BE2C (cell line): ENCODE measurements around the gene C6.

ENCODE experiments used
- DNase-seq: peaks from one replicate; pipeline ENCODE4 v3.0.0-alpha.2; 2020
- H3K27me3 ChIP-seq: fragments of 250-450 bp; sonication (Bioruptor Pico); 2 replicates; pipeline ENCODE4 v1.5.1; 2020; ENCODE audit warnings: mild to moderate bottlenecking
- H3K36me3 ChIP-seq: fragments of 250-450 bp; sonication (Bioruptor Pico); 2 replicates; pipeline ENCODE4 v1.5.1; 2020; ENCODE audit warnings: mild to moderate bottlenecking
- H3K4me1 ChIP-seq: fragments of 250-450 bp; sonication (Bioruptor Pico); 2 replicates; pipeline ENCODE4 v1.5.1; 2020
- H3K4me3 ChIP-seq: 2 replicates; pipeline ENCODE4 v1.5.1; 2011; ENCODE audit warnings: low read depth, low read length
- H3K9me3 ChIP-seq: fragments of 250-450 bp; sonication (Bioruptor Pico); 2 replicates; pipeline ENCODE4 v1.5.1; 2020
- TF ChIP-seq, protein P1 (sequence below): IDR thresholded peaks from 2 replicates; pipeline ENCODE4 v1.5.1; 2012; ENCODE audit warnings: mild to moderate bottlenecking, low read depth, low read length

Gene C6

DNA sequence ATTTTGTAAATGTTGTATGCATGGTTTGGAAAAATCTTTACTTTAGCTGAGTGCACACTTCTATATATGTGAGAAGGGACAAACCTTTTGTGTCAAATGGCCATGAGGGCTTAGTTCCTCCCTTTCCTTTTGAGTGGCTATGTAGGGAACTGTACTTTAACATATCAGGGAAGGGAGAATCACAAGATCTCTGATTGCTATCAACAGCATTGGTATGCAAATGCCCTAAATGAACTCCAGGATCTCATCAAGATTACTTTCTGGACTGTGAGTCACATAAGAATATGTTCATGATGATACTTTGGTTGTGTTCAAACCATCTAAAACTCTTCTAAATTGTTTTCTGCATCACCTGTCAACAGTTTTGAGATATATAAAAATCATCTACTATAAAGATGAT is 111.0 kb downstream of the C6 start:
- no peaks in the 10 kb centered on the region for H3K4me1 ChIP-seq
- DNase-seq, result no peak
- TF ChIP-seq, protein P1, sequence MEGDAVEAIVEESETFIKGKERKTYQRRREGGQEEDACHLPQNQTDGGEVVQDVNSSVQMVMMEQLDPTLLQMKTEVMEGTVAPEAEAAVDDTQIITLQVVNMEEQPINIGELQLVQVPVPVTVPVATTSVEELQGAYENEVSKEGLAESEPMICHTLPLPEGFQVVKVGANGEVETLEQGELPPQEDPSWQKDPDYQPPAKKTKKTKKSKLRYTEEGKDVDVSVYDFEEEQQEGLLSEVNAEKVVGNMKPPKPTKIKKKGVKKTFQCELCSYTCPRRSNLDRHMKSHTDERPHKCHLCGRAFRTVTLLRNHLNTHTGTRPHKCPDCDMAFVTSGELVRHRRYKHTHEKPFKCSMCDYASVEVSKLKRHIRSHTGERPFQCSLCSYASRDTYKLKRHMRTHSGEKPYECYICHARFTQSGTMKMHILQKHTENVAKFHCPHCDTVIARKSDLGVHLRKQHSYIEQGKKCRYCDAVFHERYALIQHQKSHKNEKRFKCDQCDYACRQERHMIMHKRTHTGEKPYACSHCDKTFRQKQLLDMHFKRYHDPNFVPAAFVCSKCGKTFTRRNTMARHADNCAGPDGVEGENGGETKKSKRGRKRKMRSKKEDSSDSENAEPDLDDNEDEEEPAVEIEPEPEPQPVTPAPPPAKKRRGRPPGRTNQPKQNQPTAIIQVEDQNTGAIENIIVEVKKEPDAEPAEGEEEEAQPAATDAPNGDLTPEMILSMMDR, result no peak
- no peaks in the 10 kb centered on the region for H3K9me3 ChIP-seq
- no peaks in the 10 kb centered on the region for H3K36me3 ChIP-seq
- H3K27me3 ChIP-seq, result no peaks in the 10 kb centered on the region
- no peak overlapping the region for H3K4me3 ChIP-seq

DNA sequence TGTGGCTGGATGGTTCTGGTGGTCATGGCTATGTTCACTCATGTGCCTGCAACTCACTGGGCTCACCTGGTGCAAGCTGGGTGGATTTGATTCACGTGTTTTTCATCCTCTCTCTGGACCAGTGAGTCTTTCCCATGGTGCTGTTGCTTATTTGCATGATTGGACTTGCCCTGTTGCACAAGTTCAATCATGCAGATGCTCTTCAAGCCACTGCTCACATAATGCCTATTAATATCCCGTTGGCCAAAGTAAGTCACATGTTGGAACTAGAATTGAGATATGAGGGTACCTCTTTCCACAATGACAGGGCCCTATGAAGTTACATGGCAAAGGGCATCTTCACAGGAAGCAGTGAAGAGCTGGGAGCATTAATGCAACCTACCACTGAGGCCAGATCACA is 115.7 kb downstream of the C6 start:
- Histone ChIP-seq H3K9me3 (no peaks in the 10 kb centered on the region), H3K36me3 (no peaks in the 10 kb centered on the region), H3K4me3 (no peak overlapping the region), H3K27me3 (no peaks in the 10 kb centered on the region), H3K4me1 (no peaks in the 10 kb centered on the region)
- TF ChIP-seq, protein P1, result no peak
- DNase-seq, result no peak

DNA sequence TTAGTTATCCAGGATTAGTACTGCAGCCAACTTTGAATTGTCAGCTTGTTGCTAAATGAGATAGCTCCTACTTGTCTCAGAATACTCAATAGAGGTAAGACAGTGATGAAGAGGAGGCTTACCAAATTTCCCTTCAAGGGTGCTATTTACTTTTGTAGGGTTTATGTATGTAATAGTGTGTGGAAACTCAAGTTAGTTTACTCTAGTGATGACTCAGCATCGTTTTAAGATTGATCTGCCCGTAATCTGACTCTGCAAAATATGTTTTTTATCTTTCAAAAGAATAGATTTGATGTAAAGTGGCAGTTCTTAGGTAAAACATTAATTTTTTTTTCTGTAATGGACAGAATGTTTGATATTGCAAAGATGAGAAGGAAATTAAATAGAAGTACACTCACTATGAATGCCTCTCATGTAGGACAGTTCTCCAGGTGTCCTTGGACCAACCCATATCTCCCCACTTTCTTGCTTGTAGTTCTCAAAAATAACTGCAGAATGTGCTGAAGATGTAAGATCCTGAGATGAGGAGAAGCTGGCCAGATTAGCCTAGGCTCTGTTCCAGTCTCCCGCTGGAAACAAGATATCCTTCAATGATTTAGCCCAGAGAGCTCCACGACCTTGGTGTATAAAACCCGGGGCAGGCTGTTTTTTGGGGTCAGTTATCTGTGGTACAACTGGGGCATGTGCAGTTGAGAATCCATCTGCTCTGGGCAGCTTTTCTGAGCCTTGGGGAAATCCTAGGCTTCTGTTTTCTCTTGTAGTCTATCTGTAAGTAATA is 117.8 kb downstream of the C6 start:
- TF ChIP-seq, protein P1, result no peak
- H3K4me3 ChIP-seq, result no peak overlapping the region
- H3K4me1 ChIP-seq, result no peaks in the 10 kb centered on the region
- H3K9me3 ChIP-seq, result no peaks in the 10 kb centered on the region
- DNase-seq, result no peak
- H3K36me3 ChIP-seq, result no peaks in the 10 kb centered on the region
- no peaks in the 10 kb centered on the region for H3K27me3 ChIP-seq

DNA sequence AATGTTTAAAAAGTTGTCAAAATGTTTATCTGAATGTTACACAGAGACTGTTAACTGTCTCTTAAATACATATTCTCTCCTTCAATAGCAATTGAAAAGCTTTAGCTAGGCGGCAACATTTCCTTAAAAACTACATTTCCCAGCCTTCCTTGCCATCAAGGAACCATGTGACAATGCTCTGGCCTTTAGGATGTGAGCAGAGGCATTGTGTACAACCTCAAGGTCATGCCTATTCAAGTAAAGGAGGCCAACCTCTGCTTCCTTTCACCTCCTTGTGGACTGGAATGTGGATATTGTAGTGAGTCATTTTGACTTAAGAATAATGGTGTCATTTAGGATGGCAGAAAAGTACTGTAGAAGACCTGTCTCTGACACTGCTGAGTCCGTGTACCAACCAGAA is 118.5 kb downstream of the C6 start:
- H3K36me3 ChIP-seq, result no peaks in the 10 kb centered on the region
- TF ChIP-seq, protein P1, result no peak
- no peaks in the 10 kb centered on the region for H3K27me3 ChIP-seq

DNA sequence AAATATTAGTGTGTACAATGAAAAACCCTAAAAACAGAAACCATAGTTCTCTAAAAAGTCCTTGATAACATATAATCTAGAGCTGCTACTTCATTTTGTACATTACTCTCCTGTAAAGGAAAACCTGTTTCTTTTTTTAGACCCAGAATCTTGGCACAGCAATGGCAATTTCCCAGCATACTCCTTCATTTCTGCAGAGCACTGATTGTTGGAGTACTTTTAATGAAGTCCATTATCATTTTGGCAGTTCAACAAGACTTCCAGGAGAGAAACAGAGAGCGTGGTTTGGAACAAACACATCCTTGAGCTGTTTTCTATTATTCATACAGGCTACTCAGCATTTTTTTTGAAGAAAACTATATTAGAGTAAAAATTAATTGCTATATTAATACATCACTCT is 119.5 kb downstream of the C6 start:
- DNase-seq, result no peak
- no peak overlapping the region for H3K4me3 ChIP-seq
- H3K27me3 ChIP-seq, result no peaks in the 10 kb centered on the region
- no peaks in the 10 kb centered on the region for H3K36me3 ChIP-seq
- TF ChIP-seq, protein P1, result no peak
- H3K4me1 ChIP-seq, result no peaks in the 10 kb centered on the region
- no peaks in the 10 kb centered on the region for H3K9me3 ChIP-seq

More for the DNA sequence above, 118.5 kb downstream of the C6 start:
- Histone ChIP-seq H3K4me1 (no peaks in the 10 kb centered on the region), H3K4me3 (no peak overlapping the region), H3K9me3 (no peaks in the 10 kb centered on the region)
- no peak for DNase-seq
